GM21390 (cell line): ENCODE results near the gene DTNBP1.

Experiments used
- ATAC-seq: cut with Tn5 transposase; IDR thresholded peaks from one replicate; pipeline ENCODE4 v1.9.1; 2021; ENCODE audit not compliant: unreplicated experiment

DTNBP1 gene

GRCh38 chr6:15536198-15536955, 126.5 kb downstream of the DTNBP1 start:
- ATAC-seq = no peak

GRCh38 chr6:15535495-15536197, 127.2 kb downstream of the DTNBP1 start:
- ATAC-seq = no peak

GRCh38 chr6:15534974-15535373, 127.9 kb downstream of the DTNBP1 start:
- no peak for ATAC-seq

- no peak for ATAC-seq
Measured at GRCh38 chr6:15533379-15534026, 129.3 kb downstream of the DTNBP1 start.

- ATAC-seq = no peak
Measured at GRCh38 chr6:15531973-15532372, 130.9 kb downstream of the DTNBP1 start.

GRCh38 chr6:15530411-15530810, 132.4 kb downstream of the DTNBP1 start:
- no peak for ATAC-seq

- ATAC-seq = no peak
Measured at GRCh38 chr6:15528870-15529269, 134.0 kb downstream of the DTNBP1 start.

GRCh38 chr6:15527838-15528617, 134.8 kb downstream of the DTNBP1 start:
- no peak for ATAC-seq

- ATAC-seq = no peak
Measured at GRCh38 chr6:15526212-15526701, 136.6 kb downstream of the DTNBP1 start.

GRCh38 chr6:15524861-15525401, 137.9 kb downstream of the DTNBP1 start:
- no peak for ATAC-seq

- ATAC-seq = no peak
Measured at GRCh38 chr6:15523679-15524630, 138.9 kb downstream of the DTNBP1 start.

GRCh38 chr6:15522856-15523529, 139.8 kb downstream of the DTNBP1 start:
- ATAC-seq = no peak

- ATAC-seq = no peak
Measured at GRCh38 chr6:15522427-15522826, 140.4 kb downstream of the DTNBP1 start.

GRCh38 chr6:15522026-15522425, 140.8 kb downstream of the DTNBP1 start:
- ATAC-seq = no peak

- no peak for ATAC-seq
Measured at GRCh38 chr6:15521582-15521981, 141.2 kb downstream of the DTNBP1 start.

- no peak for ATAC-seq
Measured at GRCh38 chr6:15520626-15521203, 142.1 kb downstream of the DTNBP1 start.

- no peak for ATAC-seq
Measured at GRCh38 chr6:15519681-15520080, 143.1 kb downstream of the DTNBP1 start.

- ATAC-seq = no peak
Measured at GRCh38 chr6:15518878-15519277, 143.9 kb downstream of the DTNBP1 start.

GRCh38 chr6:15518057-15518456, 144.8 kb downstream of the DTNBP1 start:
- no peak for ATAC-seq
